HG03571 (cell line): ENCODE data around the gene CCHCR1.
A peak's percentile ranks its signal among the peaks of the same experiment; 100 is the strongest.
"Not testable (repeated sequence)": the region's sequence is repeated elsewhere in the genome, so short reads cannot be mapped to it uniquely, and the experiment has no call there.

Source experiments
- ATAC-seq: cut with Tn5 transposase; IDR thresholded peaks from one replicate; pipeline ENCODE4 v1.9.1; 2021; ENCODE audit not compliant: unreplicated experiment

Gene CCHCR1

GRCh38 chr6:31185695-31186051, 28.1 kb upstream of the CCHCR1 start:
- not testable (repeated sequence) for ATAC-seq

DNA sequence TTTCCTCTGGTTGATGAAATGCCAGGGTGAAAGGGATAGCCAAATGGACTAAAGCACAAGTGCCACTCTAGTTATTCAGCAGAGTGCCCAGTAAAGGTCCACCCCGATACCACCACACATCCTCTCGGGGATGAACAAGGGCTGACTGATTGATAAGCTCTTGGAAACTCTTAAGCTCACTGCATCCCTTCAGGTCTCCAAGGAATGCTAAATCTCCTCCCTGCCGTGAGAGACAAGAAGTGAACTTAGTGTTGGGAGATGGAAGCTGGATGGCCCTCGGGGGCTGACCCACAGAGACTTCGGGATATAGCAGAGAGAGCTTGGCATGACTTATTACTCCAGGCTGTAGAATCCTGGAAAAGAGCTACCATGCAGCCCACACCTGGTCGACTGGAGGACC, 26.3 kb upstream of the CCHCR1 start:
- ATAC-seq, result not testable (repeated sequence)

DNA sequence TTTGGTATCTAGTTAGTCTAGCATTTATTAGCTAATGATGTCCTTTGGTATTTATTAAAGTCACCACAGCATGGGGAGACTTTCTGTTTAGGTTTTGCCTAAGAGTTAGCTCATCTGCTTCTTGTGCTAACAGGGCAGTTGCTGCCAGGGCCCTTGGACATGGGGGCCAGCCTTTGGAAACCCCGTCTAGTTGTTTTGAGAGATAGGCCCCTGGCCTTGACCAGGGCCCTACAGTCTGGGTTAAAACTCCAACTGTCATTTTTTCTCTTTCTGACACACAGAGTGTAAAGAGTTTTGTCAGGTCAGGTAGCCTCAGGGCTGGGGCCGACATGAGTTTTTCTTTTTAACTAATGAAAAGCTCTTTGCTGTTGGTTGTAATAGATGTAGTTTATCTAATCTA, 25.7 kb upstream of the CCHCR1 start:
- ATAC-seq, result not testable (repeated sequence)

GRCh38 chr6:31180500-31180899, 22.9 kb upstream of the CCHCR1 start:
- no peak for ATAC-seq

- ATAC-seq, result no peak
Observed at GRCh38 chr6:31179896-31180295, 22.3 kb upstream of the CCHCR1 start.

GRCh38 chr6:31179042-31179386, 21.4 kb upstream of the CCHCR1 start:
- ATAC-seq, result no peak

DNA sequence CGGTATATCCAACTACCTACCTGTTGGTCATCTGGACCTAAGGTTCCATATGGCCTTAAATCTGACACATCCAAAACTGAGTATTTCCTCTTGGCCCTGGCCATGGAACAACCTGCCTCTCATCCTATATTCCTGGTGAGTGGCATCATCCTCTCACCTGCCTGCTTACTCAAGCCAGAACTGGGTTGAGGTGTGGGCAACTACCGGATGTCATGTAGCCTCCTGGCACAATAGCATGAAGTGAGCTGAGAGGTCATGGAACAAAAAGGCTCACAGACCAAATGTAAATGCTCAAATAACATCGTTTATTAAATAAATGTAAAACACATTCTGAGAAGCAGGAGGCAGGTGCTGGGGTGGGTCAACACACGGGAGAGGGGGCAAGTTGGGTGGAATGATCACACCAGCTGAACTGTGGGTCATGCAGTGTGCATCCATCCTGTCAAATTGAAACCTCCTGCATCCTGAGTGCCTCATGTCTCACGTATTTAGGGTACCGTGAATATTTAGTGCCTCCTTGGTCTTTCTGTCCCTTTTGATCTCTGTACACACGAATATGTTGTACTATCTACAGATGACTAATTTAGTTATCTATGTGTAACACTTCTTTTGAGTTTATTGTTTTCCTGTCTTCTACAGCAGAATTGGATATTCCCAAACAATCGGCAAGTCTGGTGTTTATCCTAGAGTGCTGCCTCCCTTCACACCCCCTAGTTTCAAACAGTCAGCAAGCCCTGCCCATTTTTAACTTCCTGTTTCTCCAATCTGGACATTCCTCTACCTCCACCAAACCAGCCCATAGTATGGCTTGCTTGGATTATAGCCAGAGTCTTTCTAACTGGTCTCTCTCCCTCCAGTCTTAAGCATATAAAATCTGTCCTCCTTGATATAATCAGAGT, 20.8 kb upstream of the CCHCR1 start:
- ATAC-seq, result no peak

GRCh38 chr6:31175971-31176370, 18.4 kb upstream of the CCHCR1 start:
- no peak for ATAC-seq

GRCh38 chr6:31174378-31174777, 16.8 kb upstream of the CCHCR1 start:
- no peak for ATAC-seq

DNA sequence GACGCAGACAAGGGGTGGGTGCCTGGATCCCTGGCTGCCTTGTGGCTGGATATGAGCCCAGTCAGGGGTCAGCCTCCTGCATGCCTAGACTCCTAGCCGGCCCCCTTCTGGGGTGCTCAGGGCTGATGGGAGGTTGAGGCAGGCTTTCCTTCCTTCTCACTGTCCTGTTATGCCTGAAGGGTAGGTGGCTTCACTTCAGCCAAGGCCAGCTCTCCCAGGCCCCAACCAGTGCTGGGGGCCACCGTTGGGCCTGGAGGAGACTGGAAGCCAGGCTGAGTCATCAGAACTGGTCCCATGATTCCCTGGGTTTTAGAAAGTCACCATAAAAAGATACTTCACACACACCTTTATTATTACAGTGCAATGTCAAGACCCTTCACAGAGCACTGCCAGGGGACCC, 15.8 kb upstream of the CCHCR1 start:
- no peak for ATAC-seq

DNA sequence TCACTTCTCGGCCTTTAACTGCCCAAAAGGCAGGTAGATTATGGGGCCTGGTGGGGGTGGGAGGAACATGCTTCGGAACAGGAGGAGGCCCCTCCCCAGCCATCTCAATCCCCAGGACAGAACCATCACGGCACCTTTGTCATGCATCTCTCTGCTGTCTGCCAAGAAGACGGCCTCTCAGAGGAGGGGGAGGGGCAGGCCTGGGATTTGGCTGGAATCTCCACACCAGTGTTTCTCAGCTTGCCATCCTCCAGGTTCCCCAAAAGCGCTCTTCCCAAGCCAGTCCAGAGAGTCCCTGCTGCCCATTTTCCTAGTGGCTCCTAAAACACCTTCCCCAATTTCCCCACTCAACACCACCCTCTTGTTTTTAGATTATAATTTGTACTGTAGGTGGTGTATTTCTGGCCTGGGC, 15.4 kb upstream of the CCHCR1 start:
- ATAC-seq, result no peak

GRCh38 chr6:31171931-31172905, 14.6 kb upstream of the CCHCR1 start:
- no peak for ATAC-seq

GRCh38 chr6:31170987-31171671, 13.5 kb upstream of the CCHCR1 start:
- no peak for ATAC-seq

- no peak for ATAC-seq
Observed at GRCh38 chr6:31170600-31170881, 12.9 kb upstream of the CCHCR1 start, which contains the start of gene POU5F1. Gene POU5F1, minus strand, starts transcription at chr6:31170682. Its CDS starts 62 bp downstream, at chr6:31170620.

GRCh38 chr6:31169858-31170599, 12.4 kb upstream of the CCHCR1 start:
- ATAC-seq, result not testable (repeated sequence)

DNA sequence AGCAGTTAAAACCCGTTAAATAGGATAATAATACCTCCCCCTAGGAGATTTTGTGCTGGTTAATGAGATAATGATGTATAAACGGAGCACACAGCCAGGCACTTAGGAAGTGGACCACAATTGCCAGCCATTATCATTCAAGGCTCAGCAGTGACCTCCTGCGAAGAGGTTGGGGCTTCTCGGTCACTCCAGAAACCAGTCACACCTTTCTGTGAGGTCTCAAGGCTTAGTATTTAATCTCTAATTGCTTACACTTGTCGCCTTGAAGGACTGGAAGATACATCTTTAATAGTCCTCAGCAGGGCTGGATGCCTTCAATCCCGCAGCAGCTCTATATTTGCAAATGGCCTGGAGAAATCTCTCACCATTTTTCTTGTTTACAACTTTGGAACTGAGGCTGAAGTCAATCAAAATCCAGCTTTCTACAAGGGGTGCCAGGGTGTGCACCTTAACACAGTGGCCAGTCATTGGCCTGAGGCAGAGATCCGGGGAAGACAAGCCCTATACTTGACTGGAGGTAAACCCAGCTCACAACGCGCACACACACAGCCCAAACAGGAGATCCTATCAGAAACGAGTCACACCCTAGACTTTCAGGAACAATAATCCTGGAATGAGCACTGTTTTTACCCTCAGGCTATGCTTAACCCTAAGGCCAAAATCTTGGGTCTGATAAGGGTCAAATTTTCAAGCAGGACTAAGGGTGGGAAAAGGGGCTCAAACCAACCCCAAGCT, 11.7 kb upstream of the CCHCR1 start:
- no peak for ATAC-seq

- no peak for ATAC-seq
Observed at GRCh38 chr6:31168606-31169005, 11.0 kb upstream of the CCHCR1 start.

GRCh38 chr6:31165986-31166385, 8.4 kb upstream of the CCHCR1 start:
- ATAC-seq, result no peak

DNA sequence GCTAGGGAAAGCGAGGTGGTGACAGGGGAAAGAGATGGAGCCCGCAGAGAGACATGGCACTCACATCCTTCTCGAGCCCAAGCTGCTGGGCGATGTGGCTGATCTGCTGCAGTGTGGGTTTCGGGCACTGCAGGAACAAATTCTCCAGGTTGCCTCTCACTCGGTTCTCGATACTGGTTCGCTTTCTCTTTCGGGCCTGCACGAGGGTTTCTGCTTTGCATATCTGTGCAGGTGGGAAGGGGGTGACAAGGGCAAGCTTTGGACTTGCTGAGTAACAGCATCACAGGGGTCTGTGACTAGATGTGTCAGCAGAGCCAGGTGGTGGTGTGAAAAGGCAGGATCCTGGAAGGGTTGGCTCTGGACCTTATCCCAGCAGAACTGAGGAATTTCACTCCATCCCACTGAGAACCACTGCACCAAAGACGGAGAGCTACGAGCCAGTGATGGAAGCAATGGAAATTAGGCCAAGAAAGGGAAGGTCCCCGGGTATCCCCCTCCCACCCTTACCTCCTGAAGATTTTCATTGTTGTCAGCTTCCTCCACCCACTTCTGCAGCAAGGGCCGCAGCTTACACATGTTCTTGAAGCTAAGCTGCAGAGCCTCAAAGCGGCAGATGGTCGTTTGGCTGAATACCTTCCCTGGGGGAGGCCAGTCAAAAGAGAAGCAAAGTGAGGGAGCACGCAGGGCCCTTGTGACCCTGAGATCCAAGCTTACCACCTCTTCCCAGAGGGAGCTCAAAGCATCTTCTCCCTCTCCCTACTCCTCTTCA, 7.6 kb upstream of the CCHCR1 start:
- ATAC-seq, result peak; percentile 72
